ENCODE results near the gene ORM2. TPM values are rescaled to one million over a fixed set of nuclear protein-coding genes. Genes with fewer than 3 reads are reported as not detected.
"Not testable (repeated sequence)": the region's sequence is repeated elsewhere in the genome, so short reads cannot be mapped to it uniquely, and the experiment has no call there.

Gene ORM2
- total RNA-seq, 2 donors from 2014 or later, result not detected

DNA sequence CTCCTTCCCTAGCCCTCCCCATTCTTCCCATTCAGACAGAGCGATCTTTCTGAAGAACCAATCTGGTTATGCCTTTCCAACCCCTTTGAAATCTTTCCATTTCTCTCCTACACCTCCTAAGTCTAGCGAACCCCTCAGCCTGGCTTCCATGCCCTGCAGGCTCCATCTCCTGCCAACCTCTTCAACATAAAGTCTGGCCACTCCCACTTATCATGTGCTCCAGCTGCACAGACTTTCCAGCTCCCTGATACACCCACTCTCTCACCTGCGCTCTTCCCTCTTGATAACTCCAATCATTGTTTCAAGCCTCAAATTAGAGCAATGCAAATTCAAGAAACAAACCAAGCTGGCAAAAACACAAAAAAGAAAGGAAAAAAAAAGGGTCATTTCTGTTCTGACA, 10.5 kb upstream of the ORM2 start:
- H3K27me3 ChIP-seq, result no peaks in the 10 kb centered on the region
- no peak overlapping the region for H3K4me3 ChIP-seq
- H3K27ac ChIP-seq, result no peak overlapping the region
- no peaks in the 10 kb centered on the region for H3K4me1 ChIP-seq
- no peaks in the 10 kb centered on the region for H3K9me3 ChIP-seq
- no peaks in the 10 kb centered on the region for H3K36me3 ChIP-seq
- TF ChIP-seq, protein P1, sequence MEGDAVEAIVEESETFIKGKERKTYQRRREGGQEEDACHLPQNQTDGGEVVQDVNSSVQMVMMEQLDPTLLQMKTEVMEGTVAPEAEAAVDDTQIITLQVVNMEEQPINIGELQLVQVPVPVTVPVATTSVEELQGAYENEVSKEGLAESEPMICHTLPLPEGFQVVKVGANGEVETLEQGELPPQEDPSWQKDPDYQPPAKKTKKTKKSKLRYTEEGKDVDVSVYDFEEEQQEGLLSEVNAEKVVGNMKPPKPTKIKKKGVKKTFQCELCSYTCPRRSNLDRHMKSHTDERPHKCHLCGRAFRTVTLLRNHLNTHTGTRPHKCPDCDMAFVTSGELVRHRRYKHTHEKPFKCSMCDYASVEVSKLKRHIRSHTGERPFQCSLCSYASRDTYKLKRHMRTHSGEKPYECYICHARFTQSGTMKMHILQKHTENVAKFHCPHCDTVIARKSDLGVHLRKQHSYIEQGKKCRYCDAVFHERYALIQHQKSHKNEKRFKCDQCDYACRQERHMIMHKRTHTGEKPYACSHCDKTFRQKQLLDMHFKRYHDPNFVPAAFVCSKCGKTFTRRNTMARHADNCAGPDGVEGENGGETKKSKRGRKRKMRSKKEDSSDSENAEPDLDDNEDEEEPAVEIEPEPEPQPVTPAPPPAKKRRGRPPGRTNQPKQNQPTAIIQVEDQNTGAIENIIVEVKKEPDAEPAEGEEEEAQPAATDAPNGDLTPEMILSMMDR (IDR thresholded peaks at IDR 0.05), result no peak
- no peak for DNase-seq (ENCODE audit: low spot score)

DNA sequence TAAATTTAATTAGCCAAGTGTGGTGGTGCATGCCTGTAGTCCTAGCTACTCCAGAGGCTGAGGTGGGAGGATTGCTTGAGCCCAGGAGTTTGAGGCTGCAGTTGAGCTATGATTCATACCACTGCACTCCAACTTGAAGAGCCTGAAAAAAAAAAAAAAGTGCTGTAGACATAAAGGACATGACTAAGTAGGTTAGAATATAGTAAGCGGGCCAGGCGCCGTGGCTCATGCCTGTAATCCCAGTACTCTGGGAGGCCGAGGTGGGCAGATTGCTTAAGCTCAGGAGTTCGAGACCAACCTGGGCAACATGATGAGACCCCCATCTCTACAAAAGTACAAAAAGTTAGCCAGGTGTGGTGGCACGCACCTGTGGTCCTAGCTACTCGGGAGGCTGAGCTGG, 9.0 kb upstream of the ORM2 start:
- not testable (repeated sequence) for H3K4me1 ChIP-seq; H3K27me3 ChIP-seq; H3K27ac ChIP-seq; H3K36me3 ChIP-seq; DNase-seq (ENCODE audit: low spot score); H3K4me3 ChIP-seq; H3K9me3 ChIP-seq

DNA sequence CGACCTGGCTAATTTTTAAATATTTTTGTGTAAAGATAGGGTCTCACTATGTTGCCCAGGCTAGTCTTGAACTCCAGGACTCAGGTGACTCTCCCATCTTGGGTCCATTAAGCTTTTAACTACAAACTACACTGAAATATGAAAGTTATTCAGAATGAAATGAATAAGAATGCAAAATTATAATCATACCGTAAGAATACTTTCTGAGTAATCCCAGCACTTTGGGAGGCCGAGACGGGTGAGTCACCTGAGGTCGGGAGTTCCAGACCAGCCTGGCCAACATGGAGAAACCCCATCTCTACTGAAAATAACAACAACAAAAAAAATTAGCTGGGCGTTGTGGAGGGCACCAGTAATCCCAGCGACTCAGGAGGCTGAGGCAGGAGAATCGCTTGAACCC, 7.9 kb upstream of the ORM2 start:
- H3K9me3 ChIP-seq, result no peaks in the 10 kb centered on the region
- TF ChIP-seq, protein P1 (IDR thresholded peaks at IDR 0.05), result no peak
- no peak overlapping the region for H3K4me3 ChIP-seq
- H3K27me3 ChIP-seq, result no peaks in the 10 kb centered on the region
- no peaks in the 10 kb centered on the region for H3K4me1 ChIP-seq
- DNase-seq (ENCODE audit: low spot score), result no peak
- H3K36me3 ChIP-seq, result no peaks in the 10 kb centered on the region
- no peak overlapping the region for H3K27ac ChIP-seq

DNA sequence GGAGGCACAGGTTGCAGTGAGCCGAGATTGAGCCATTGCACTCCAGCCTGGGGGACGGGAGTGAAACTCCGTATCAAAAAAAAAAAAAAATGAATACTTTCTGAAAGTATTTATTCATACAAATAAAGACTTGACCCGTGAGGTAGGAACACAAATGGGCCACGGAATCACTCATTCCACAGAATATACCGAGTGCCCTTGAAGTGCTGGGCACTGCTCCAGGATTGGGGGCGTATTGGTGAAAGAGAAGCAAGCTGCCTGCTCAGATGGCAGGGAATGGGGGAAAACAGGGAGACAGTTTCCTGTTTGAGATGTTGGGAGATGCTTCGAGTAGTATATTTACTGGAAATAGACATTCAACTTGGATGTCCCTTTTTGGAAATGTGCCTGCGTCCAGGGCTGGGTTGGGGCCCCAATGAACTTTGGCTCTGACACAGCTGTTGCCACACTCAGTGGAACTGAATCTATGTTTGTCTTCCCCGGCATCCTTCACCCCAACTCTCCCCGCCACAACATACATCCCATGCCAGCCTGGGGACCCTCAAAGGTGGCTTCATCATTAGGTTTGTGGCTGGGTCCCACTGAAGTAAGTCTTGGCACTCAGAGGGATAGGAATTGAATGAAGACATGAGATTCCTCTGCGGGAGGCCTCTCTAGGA, 7.4 kb upstream of the ORM2 start:
- not testable (repeated sequence) for H3K4me3 ChIP-seq; DNase-seq (ENCODE audit: low spot score); H3K27ac ChIP-seq; H3K27me3 ChIP-seq; H3K4me1 ChIP-seq; H3K9me3 ChIP-seq; H3K36me3 ChIP-seq

DNA sequence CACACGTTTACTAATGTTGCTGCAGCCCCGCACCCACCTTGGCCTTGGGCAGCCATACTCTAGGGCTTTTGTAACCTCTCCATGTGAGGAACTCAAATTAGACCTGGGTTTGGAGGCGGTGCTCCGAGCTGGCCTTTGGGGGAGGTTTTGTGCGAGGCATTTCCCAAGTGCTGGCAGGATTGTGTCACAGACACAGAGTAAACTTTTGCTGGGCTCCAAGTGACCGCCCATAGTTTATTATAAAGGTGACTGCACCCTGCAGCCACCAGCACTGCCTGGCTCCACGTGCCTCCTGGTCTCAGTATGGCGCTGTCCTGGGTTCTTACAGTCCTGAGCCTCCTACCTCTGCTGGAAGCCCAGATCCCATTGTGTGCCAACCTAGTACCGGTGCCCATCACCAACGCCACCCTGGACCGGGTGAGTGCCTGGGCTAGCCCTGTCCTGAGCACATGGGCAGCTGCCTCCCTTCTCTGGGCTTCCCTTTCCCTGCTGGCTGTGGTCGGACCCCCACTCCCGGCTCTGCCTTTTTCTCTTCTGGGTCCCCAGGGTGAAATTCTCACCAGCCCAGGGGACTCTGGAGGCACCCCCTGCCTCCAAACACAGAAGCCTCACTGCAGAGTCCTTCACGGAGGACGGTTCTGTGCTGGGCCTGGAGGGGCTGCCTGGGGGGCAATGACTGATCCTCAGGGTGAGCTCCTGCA, 6.7 kb upstream of the ORM2 start, which contains the start of gene ORM1:
Gene ORM1, plus strand, starts transcription at position 268 of the 701 bp plus-strand sequence. Its CDS starts 36 bp downstream, at position 304.
- not testable (repeated sequence) for H3K27ac ChIP-seq; H3K4me1 ChIP-seq; DNase-seq (ENCODE audit: low spot score); H3K9me3 ChIP-seq; H3K27me3 ChIP-seq; H3K36me3 ChIP-seq; H3K4me3 ChIP-seq

DNA sequence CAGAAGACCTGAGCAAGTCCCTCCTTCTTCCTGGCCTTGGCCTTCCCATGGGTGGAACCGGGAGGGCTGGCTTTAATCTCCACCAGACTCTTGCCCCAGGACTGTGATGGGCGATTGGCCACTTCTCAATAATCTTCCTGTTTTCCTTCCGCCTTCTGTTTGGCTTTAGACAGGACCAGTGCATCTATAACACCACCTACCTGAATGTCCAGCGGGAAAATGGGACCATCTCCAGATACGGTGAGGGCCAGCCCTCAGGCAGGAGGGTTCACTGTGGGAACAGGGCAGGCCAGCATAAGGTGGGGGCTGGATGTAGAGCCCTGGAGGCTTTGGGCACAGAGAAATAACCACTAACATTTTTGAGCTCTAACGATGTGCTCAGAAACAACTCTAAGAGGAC, 5.8 kb upstream of the ORM2 start:
- H3K27ac ChIP-seq; H3K36me3 ChIP-seq; H3K4me3 ChIP-seq; H3K4me1 ChIP-seq; H3K27me3 ChIP-seq; H3K9me3 ChIP-seq; DNase-seq (ENCODE audit: low spot score): not testable (repeated sequence)

DNA sequence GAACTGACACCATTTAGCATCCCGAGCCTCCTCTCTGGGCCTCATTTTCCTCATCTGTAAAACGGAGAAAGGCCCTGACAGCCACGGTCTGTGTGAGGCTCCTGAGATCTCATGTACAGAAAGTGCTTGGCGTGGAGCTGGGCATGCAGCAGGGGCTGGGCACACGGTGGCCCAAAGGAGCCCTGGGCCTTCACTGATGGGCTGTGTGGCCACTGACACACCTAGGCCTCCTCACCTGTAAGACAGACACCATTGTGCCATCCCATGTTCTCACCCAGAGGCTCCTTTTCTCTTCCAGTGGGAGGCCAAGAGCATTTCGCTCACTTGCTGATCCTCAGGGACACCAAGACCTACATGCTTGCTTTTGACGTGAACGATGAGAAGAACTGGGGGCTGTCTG, 5.2 kb upstream of the ORM2 start:
- Histone ChIP-seq H3K4me1 (no peaks in the 10 kb centered on the region), H3K9me3 (no peaks in the 10 kb centered on the region), H3K27ac (no peak overlapping the region), H3K36me3 (no peaks in the 10 kb centered on the region), H3K27me3 (no peaks in the 10 kb centered on the region), H3K4me3 (no peak overlapping the region)
- TF ChIP-seq, protein P1 (IDR thresholded peaks at IDR 0.05), result no peak
- DNase-seq (ENCODE audit: low spot score), result no peak

DNA sequence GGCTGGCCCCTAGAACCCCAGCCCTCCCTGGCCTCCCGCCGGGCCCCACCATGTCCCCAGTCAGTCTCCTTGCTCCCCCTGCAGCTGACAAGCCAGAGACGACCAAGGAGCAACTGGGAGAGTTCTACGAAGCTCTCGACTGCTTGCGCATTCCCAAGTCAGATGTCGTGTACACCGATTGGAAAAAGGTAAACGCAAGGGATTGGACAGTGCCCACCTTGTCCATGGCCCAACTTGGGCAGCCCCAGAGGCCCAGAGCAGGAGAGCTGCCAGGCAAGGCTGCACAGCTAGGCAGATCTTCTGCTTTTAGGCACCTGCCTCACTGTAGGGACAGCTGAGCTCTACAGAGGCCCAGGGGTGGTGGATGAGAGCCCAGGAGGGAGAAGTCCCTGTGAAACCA, 4.7 kb upstream of the ORM2 start:
- not testable (repeated sequence) for H3K4me1 ChIP-seq

DNA sequence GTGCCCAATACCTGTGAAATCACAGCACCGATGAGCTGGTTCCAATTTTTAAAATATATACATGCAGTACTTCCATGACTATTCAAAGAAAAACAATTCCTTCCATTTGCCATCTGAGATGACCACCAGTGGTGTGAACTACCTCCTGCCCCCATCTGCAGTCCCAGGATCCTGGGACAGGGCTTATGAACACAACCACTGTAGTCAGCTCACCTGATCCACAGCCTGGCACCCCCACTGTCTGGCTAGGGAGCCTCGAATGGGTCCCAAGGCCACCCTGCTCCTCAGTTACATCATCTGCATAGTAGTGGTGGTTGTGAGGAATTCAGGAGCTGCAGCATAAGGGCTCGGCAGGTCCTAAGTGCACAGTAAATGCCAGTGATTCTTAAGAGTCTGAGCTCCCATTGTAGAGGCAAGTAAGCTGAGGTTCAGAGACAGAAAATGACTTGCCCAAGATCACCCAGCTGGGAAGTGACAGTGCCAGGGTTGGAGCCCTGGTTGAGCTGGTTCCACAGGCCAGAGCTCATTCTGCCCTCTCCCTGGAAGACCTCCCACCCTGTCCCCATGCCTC, 3.9 kb upstream of the ORM2 start:
- H3K27me3 ChIP-seq; H3K27ac ChIP-seq; H3K36me3 ChIP-seq; DNase-seq (ENCODE audit: low spot score); H3K9me3 ChIP-seq; H3K4me1 ChIP-seq; H3K4me3 ChIP-seq: not testable (repeated sequence)

More for the DNA sequence above, 4.7 kb upstream of the ORM2 start:
- not testable (repeated sequence) for H3K36me3 ChIP-seq; H3K27ac ChIP-seq; H3K9me3 ChIP-seq; DNase-seq (ENCODE audit: low spot score); H3K4me3 ChIP-seq; H3K27me3 ChIP-seq

Measured in right atrium auricular region (tissue), 2 donors.